ENCODE data around the gene MRPL4. TPM values are rescaled to one million over a fixed set of nuclear protein-coding genes. Genes with fewer than 3 reads are reported as not detected.

The MRPL4 gene
- 23.1 and 29.5 TPM in 2 replicates for total RNA-seq

DNA sequence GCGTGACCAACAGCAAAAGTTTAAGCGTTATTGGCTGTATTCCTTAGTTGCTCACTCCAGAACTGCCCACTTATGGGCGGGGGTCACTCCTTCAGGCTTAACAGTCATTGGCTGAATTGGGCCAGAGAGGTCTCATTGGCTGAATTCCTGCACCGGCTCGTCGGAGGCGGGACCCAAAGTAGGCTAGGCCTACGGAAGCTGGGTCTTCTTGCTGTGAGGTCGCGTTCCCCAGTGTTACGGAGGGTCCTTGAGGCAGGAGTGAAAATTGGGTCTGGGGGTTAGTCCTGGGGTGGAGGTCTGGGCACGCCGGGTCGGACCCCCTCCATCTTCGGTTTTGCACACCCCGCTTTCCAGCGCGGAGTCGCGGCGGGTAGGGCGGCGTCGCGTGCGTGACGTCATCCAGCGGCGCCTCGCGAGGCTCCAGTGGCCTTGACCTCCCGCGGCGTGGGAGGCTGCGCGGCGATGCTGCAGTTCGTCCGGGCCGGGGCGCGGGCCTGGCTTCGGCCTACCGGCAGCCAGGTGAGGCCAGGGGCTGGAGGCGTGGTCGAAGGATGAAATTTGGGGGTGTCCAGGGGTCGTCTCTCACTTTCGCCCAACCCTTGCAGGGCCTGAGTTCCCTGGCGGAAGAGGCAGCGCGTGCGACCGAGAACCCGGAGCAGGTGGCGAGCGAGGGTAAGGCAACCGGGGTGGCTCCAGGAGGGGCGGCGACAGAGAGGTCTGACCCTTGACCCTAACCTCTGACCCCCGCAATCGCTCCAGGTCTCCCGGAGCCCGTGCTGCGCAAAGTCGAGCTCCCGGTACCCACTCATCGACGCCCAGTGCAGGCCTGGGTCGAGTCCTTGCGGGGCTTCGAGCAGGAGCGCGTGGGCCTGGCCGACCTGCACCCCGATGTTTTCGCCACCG is at the start of gene MRPL4:
Gene MRPL4 (plus strand): TSS at position 423 of the 903 bp plus-strand sequence. CDS start 40 bp downstream, at position 463.
- DNase-seq (ENCODE audit: low read depth), result peak; percentile 99

DNA sequence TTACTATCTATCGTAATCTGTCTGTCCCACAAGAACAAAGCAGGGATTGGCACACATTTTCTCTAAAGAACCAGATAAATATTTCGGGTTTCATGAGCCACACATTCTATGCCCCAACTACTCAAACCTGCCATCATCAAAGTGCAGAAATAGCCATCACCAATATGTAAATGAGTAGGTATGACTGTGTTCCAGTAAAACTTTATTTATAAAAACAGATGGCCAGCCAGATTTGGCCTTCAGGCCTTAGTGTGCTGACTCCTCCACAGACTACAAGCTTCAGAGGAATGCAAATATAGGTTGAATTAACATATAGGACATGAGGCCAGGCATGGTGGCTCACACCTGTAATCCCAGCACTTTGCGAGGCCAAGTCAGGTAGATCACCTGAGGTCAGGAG is 48.3 kb upstream of the MRPL4 start:
- DNase-seq (ENCODE audit: low read depth), result no peak

DNA sequence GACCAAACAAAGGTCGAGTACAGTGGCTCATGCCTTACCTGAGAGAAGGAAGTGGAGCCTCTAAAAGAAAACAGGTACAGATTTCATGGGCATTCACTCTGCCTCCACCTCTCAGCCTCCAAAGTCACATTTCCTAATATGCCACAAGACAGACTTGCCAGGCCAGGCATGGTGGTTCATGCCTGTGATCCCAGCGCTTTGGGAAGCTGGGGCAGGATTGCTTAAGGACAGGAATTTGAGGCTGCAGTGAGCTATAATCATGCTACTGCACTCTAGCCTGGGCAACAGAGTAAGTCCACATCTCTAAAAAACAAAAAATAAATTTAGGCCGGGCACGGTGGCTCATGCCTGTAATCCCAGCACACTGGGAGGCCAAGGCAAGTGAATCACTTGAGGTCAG is 46.4 kb upstream of the MRPL4 start:
- DNase-seq (ENCODE audit: low read depth), result no peak

DNA sequence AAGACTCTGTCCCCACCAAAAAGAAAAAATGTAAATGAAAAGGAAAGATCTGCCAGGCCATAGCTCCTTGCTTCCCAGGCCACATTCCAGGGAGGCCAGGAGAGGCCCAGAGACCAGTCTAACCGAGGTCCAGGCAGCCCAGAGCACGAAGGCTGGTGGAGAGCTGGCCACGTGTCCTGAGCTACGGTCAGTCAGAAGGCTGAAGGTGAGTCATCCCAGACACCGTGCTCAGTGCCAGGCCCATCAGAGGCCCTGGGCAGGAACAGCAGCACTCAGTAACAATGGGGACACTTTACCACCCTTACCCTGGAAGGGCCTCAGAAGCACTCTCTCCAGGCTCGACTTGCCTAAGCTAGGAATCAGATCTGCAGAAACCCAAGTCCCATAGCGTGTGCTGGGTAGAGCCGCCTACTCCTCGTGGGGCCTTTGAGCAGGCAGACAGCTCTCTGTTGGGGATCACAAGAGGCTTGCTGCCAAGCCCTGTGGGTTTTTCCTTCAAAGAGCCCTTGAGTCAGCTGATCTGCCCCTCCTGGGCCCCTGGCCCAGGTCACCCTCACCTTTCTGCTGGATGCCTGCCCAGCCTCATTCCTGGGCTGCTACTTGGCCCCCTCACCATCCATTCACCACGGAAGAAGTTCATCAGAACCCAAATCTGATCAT is 45.7 kb upstream of the MRPL4 start:
- DNase-seq (ENCODE audit: low read depth), result peak; percentile 47

DNA sequence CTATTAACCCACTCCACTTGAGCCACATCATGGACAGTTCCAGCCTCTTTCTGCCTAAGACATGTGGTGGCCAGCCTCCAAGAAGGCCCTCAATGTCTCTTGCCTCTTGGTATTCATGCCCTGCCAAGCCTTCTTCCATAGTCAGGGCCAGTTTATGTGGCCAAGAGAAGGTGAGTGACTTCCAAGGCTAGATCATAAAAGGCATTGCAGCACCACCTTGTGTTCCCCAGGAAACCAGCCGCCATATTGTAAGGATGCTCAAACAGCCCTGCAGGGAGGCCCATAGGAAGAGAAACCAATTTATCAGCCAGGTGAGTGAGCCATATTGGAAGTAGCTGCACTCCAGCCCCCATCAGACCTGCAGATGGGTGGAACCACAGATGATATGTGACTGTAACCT is 45.0 kb upstream of the MRPL4 start:
- no peak for DNase-seq (ENCODE audit: low read depth)

DNA sequence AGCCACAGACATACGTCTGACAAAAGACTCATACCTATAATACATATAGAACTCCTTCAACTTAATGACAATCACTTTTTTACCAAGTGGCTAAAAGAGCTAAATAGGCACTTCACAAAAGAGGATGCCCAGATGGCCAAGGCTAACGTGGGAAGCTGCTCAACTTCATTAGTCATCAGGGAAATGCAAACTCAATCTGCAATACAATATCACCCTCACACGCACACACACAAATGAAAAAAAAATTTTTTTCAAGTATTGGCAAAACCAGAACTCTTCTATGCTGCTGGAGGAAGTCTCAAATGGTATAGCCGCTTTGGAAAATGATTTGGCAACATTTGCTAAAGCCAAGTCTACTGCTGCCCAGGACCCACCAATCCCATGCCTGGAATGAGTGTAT is 42.7 kb upstream of the MRPL4 start:
- DNase-seq (ENCODE audit: low read depth), result no peak

DNA sequence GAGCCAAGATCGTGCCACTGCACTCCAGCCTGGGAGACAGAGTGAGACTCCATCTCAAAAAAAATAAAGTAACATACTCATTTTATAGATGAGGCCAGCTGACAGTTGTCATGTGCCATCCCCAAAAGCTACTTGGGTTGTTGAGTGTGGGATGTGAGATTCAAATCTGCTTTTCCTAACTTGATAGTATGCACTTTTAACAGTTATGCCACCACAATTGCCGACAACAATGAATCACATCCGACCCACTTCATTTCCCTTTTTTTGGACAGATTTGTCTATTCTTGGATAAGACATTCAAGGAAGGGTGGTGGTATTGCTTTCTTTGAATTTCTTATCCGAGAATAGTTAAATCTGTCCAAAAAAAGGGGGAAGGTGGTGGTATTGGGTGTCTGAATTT is 41.0 kb upstream of the MRPL4 start:
- DNase-seq (ENCODE audit: low read depth), result no peak

DNA sequence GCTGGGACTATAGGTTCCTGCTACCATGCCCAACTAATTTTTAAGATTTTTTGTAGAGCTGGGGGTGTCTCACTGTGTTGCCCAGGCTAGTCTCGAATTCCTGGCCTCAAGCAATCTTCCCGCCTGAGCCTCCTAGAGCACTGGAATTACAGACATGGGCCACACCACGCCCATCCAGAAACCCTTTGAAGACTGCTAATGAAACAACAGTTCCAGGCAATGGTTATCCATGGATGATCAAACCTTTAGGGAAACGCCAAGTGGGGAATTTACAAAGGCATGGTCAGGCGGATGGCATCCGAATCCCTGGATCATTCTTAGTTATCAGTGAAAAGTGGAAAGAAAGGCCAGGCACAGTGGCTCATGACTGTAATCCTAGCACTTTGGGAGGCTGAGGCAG is 40.3 kb upstream of the MRPL4 start:
- DNase-seq (ENCODE audit: low read depth), result no peak

DNA sequence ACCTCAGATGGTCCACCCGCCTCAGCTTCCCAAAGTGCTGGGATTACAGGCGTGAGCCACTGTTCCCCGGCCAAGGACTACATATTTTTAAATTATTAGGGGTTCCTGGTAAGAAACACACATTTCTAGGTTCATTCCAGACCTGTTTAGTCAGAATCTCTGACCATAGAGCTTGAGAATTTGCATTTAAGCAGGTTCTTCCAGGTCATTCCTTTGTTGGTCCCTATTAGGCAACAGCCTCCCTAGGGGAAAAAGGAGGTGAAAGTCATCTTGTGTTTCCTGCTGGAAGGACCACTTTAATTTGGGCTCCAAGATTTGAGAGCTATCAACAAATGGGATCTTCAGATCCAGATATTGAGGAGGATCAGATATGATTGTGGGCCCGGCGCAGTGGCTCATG is 37.2 kb upstream of the MRPL4 start:
- DNase-seq (ENCODE audit: low read depth), result peak; percentile 51

DNA sequence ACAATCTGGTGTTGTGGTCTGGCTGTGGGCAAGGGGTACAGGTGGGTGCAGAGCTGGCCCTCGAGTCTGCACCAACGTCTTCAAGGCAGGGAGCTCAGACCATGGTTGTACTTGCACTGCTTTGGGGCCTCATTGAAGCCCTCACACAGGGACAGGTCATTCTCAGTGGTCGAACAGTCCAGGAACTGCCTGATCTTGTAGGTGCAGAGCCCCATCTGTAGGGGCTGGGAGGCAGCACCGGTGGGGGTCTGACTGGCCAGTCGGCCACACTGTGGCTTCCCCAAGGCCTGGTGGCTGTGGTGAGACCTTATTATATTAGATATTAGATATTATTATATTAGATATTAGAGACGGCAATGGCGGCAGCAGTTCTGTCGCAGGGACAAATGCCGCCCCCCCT is 34.9 kb upstream of the MRPL4 start:
- DNase-seq (ENCODE audit: low read depth), result no peak

DNA sequence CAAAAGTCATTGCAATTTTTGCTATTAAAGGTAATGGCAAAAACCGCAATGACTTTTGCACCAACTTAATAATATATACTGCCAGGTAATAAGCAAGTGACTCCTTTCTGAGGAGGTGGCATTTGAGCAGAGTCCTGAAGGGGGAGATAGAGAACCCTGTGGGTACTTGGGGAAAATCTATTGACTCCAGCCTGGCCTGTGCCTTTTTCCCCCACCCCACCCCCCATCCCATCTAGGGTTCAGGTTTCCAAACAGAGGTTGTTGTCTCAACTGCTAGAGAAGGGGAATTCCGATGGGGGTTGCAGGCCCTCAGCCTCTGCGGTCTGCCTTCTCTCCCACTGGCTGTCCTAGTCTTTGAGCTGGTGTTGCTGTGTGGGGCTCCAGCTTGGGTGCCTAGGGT is 32.3 kb upstream of the MRPL4 start:
- peak; percentile 49 for DNase-seq (ENCODE audit: low read depth)

DNA sequence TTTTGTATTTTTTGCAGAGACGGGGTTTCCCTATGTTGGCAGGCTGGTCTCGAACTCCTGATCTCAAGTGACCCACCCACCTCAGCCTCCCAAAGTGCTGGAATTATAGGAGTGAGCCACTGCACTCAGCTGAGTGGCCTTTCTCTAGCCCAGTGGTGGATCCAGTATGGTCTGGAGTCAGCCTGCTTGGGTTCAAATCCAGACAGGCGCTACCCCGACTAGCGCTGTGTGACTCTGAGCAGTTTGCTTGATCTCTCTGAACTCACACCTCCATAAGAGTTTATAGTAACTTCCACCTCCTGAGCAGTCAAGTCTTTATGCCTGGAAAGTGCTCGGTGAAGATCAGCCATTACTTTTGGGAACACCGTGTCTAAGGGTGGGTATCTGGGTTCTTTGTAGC is 31.3 kb upstream of the MRPL4 start:
- DNase-seq (ENCODE audit: low read depth), result no peak

DNA sequence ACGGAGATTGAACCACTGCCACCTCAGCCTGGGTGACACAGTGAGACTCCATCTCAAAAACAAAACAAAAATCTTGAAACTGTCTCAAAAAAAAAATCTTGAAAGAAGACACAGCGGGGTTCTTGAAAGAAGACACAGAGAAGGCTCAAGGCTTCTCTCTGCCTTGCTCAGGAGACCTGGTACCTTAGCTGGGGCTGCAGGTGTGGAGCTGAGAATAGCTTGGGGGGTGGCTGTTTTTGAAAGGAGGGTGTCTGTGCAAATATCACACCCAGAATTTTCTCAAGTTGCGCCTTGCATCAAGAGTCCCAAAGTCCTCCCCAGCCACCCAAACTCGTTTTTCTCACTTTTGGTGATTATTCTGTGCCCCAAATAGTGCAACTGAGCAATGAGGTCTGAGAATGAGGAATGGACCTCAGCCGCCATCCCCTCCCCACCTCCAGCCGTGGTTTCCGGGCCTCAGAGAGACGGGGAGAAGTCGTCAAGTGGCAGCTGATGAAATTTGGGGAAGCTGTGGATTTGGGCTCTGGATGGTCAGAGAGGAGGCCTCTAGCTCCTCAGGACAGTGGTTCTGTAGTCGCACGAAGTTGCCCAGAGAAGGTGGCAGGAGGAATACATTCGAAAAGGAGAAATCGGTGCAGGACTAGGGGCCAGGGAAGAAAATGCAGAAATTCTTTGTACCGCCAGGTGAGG is 29.7 kb upstream of the MRPL4 start:
- no peak for DNase-seq (ENCODE audit: low read depth)

DNA sequence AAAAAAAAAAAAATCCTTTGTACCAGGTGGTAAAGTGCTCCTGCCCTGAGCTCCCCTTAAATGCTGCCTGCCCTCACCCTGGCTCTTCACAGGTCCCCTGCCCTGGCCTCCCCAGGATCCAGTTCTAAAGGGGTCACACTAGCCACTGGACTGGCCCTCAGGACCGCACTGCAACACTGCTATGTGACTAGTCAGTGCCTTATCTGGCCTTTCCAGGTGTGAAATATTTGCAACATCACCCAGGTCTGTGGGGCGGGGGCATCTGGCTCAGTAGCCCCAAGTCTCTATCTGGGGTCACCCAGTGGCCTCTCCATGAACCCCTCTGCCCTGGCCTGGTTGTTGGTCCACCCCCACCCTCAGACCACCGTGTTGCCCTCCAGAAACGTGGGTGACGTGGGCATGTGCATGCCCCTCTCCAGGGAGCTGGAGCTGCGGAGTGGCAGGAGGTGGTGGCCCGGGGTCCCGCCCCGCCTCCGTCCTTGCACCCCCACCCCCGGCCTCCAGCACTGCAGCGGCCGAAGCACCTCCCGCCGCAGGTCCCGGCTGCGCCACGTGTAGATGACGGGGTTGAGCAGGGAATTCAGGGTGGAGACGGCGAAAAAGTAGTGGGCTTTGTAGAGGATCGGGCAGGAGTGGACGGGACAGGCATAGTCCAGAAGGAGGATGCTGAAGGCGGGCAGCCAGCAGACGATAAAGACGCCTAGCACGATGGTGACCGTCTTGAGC is 28.4 kb upstream of the MRPL4 start:
- DNase-seq (ENCODE audit: low read depth), result no peak

DNA sequence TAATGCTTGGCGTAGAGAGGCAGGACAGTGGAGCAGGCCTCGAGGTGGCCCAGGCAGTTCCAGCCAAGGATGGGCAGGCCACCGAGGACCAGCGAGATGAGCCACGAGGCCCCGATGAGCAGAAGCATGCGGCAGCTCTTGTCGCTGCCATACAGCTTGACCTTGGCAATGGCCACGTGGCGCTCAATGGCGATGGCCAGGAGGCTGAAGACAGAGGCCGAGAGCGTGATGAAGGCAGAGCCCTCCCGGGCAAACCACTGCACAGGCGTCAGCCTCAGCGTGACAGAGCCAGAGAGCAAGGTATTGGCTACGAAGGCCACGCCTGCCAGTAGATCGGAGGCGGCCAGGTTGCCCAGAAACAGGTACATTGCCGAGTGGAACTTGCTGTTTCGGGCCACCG is 27.7 kb upstream of the MRPL4 start:
- DNase-seq (ENCODE audit: low read depth), result no peak

DNA sequence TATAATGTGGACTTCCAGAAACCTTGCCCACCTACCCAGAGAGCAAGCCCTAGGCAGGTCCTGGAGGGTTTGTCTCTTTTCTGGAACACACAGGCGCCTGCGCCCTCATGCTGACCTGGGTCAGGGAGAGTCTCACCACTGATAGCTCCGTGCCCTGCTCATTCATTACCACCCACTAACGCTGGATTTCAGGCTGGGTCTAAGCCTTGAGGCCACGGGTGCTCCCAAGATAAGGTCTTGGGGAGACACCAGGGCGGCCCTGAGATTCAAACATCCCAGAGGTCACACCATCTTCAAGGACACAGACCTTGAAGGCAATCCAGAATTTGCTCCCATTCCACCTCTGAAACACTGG is 26.0 kb upstream of the MRPL4 start:
- DNase-seq (ENCODE audit: low read depth), result no peak

DNA sequence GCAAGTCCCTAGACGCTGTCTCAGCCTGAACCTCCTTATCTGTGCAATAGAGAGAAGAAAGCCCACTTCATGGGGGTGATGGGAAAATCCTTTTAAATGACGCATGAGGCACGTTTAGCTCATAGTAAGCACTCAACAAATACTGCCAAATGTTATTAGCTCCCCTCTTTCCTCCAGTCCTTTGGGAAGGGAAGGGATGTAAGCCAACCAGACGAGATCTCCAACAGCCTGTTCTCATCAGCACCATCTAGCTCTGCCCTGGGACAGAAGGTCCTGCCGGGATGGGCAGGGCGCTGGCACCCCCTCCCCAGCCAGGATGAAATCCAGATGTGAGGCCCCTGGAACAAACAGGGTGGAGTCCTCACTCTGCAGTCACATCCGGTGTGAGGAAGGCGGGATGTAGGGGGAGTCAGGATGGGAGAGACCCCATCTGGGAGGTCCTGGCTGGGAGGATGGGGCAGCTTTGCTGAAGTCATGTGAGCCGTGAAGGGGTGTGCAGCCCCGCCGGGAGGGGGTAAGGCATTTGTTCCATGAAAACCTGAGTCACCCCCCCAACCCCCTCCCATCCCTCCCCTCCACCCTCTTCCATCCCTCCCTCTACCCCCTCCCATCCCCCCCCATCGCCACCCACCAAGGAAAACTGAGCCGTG is 25.5 kb upstream of the MRPL4 start:
- no peak for DNase-seq (ENCODE audit: low read depth)

DNA sequence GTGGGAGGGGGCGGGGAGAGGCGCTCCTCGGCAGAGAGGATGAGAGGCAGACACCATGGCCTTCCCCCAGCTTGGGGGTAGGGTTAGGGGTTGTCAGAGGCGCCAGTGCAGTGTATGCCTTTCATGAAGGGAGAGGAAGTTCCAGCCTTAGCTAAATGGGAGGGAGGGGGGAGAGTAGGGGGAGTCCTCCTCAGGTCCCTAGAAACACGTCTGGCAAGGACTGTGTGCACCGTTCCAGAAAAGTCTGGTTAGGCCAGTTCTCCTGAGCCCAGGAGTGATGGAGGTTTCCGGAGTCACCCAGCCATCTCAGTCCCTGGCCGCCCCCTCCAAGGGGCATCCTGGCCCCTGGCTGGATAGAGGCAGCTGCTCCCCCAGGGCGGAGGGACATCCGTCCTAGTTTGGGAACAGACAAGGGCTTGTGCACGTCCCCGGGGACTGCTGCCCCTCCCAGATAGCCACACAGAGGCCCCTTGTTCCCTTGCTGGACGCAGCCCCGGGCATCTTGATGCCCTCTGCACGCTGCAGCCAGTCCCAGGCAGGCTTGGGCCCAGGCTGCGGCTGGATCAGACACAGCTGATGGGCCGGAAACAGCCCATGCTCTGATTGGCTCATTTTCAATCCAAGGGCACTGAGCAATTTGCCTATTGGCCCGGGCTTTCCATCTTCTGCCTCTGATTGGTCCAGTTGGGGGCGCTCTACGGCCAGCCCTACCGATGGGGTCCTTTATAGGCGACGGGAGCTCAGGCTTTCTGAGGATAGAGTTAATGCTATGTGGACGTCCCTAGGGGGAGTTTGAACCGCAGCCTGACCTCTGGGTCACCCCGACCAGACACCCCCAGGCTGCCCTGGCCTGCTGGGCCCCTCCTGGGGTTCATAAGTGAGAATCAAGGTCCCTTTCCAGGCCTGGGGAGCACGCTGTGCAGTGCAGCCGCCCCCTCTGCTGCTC is 24.7 kb upstream of the MRPL4 start:
- DNase-seq (ENCODE audit: low read depth), result no peak

DNA sequence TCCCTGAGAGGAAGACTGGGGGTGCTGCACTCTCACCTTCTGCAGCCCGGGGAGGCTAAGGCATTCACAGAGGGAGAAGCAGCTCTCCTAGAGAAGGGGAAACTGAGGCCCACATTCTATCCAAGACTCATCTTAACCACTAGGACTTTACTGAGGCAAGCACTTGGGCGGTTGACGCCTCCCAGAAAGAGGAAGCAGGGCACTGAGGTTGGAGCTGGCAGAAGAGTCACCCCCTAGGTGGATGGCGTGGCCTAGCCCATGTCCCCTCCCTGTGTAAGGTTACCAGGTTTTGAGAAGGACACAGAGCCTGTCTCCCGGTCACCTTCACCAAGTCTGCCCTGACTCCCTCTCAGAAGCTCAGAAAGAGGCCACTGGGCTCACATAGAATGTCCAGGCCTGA is 23.6 kb upstream of the MRPL4 start:
- DNase-seq (ENCODE audit: low read depth), result no peak

DNA sequence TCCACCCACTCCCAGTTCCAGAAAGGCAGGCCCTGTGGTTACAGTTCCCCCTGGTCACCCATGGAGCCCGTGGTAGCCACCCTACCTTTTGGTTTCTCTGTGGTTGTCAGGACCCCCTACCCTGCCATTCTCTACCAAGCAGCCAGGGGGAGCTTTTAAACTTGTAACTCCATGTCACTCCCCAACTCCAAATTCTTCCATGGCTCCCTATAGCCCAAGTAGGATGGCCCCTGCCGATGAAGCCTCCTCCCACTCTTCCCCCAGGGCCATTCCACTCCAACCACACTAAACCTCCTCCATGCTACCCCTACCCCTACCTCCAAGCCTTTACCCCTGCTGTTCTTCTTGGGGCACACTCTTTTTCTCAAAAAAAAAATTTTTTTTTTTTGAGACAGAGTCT is 23.1 kb upstream of the MRPL4 start:
- peak; percentile 32 for DNase-seq (ENCODE audit: low read depth)
